G401.6 (cell line): ENCODE measurements around the gene NOL4L.

ENCODE experiments used
- FAIRE-seq: peaks from 2 replicates; lab custom pipeline; 2012; peaks lifted over from hg19 to GRCh38; lab: Jason Lieb, UNC

The NOL4L gene

DNA sequence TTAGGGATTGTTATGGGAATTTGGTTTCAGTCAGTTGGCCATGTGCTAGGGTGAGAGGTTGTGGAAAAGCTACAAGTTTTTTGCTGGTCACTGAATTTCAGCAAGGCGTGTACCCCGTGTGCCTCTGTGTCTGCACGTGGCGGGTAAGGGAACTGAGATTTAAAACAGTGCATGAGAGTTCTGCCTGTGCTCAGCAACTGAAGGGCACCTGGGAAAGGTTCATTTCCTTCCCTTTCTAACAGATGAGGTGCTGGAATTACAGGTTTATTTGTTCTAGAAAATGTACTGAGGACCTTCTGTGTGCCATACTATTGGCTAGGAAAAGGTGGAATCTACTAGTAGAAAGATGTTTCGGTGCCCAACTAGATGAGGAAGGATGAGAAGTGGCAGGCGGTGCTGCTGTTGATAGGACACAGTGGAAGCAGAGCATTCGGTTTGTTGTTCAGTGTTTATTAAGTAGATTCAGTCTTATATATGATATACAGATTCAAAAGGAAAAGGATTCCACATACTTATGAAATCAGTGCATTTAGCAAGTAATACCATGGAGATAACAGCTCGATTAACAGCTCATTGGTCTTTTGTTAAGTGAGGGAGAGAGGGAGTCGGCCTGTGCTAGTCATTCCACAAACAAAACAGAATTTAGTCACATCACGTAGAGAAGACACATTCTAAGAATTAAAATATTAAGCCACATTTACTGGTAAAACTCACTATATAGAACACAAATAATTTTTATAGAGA lies 142.3 kb downstream of the NOL4L start:
- FAIRE-seq = no peak

DNA sequence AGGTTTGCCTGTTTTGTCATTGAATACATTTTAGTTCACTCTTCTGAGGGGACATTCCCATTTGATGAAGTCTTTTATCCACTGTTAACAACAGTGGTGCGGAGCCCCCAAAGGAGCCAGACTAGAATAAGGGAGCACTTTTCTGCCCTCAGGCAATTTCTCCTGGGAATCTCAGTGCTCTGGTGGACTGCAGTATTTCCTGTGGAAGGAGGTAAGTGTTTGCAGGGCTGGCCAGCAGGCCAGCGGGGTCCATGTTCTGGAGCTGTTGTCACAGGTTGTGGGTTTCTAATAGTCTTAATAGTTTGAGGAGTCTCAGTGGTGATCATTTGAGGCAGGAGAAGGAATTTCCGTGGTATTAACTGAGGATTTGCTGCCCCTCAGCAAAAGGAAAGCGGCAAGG lies 143.5 kb downstream of the NOL4L start:
- FAIRE-seq = no peak

GRCh38 chr20:32440758-32441078 lies 144.4 kb downstream of the NOL4L start:
- FAIRE-seq = no peak

- FAIRE-seq = no peak
Measured at GRCh38 chr20:32440069-32440757, 144.9 kb downstream of the NOL4L start.

DNA sequence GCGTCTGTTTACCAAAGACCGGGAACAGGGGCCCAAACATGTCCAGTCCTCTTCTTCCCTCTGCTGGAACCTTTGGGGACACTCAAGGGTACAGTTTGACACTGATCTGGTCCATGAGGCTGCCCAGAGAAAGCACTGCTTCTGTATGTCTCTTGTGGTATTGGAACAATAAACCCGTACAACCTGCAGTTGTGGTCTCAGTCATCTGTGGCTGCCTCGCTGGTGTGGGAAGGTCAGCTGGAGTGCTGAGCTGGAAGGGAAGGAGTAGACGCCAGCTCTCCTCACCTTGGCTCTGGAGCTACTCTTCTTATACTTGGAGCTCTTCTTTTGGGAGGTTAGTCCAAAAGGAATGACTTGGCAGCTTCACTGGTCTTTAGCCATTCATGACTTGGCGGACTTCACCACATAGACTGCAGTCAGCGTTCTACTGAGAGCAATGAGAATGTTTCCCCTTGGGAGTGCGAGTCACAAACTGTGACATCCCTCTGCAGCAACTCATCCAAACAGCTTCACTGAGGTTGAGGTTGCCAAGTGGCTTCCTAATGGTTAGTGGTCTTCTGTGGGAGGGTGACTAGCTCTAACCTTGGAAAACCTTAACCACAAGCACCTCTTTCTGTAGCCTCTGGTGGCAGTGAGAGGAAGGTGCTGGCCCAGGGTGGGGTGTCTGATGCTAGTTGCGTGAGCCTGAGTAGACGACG lies 145.9 kb downstream of the NOL4L start:
- FAIRE-seq = no peak

DNA sequence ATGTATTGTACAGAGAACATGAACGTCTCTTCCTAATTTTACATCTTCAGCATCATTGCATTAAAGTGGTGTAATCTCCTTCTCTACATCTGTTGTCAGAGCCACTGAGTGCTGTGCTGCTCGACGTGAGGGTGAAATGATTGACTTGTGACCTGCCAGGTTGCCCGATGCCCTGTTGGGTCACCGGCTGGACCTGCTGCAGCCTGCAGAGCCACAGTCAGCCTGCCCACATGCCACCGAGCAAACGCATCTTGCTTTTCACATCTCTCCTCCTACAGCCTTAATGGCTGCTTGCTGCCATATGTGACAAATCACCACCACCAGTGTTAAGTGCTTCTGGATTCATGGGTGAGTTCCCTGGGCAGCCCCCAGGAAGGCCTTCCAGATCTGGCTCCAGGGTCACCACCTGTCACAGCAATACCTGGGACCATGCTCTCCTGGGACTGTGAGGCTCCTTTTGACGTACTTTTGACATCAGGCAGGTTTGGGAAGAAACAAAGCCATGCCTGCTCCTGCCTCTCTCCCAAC lies 146.7 kb downstream of the NOL4L start:
- no peak for FAIRE-seq

DNA sequence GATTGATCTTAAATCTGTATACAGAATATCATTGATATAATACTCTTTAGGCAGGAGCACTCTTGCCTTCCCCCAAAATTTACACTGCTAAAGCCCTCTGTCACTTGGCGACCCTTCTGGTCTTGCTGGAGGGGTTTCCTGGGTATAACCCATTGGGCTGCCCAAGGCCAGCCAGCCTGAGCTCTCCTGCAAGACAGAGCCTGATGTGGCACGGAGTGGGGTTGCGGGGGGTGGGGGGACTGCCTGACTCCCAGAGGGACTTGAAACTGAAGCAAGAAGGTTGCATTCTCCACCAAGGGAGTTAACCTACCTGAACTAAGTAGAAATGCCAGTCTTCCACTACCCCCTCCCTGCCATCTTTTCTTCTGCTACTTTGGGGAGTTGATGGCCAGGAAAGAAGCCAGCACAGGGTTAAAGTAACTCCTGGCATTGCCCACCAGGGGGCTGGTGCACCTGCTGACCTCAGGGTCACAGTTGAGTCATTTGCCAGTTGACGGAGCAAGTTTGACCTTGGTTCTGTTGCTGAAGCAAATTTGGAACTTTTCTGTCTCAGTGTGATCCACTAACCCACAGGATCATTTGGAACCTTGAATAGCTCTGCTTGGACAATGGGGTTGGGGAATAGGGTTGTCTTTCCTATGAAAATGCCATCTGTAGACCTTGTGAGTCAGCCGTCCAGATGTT lies 147.6 kb downstream of the NOL4L start:
- no peak for FAIRE-seq

DNA sequence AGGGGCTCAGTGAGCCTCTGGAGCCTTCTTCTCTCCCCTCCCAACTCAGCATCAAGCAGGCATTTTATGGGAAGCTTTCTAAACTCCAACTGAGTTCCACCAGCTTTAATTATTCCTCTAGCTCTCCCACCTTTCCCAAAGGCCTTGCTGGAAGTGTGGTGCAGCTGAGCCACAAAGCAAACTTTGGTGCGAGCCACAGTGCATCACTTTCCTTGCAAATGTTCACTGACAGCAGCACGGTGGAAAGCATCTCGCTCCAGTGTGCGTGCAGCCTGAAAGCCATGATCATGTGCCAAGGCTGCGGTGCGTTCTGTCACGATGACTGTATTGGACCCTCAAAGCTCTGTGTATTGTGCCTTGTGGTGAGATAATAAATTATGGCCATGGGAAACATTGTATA lies 148.2 kb downstream of the NOL4L start:
- FAIRE-seq = no peak

GRCh38 chr20:32436142-32436861 lies 148.8 kb downstream of the NOL4L start:
- FAIRE-seq = no peak

- FAIRE-seq = no peak
Measured at GRCh38 chr20:32435449-32436107, 149.6 kb downstream of the NOL4L start.

GRCh38 chr20:32434434-32434833 lies 150.7 kb downstream of the NOL4L start:
- FAIRE-seq = no peak

DNA sequence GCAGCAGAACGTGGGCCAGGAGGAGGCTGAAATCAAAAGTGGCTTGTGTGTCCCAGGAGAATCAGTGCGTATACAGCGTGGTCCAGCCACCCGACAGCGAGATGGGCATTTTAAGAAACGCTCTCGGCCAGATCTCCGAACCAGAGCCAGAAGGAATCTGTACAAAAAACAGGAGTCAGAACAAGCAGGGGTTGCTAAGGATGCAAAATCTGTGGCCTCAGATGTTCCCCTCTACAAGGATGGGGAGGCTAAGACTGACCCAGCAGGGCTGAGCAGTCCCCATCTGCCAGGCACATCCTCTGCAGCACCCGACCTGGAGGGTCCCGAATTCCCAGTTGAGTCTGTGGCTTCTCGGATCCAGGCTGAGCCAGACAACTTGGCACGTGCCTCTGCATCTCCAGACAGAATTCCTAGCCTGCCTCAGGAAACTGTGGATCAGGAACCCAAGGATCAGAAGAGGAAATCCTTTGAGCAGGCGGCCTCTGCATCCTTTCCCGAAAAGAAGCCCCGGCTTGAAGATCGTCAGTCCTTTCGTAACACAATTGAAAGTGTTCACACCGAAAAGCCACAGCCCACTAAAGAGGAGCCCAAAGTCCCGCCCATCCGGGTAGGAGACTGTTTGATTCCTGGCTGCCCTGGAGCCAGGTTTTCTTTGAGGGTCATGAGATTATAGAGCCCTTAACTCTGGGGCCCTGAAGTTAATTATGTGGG lies 151.7 kb downstream of the NOL4L start:
- FAIRE-seq = no peak

DNA sequence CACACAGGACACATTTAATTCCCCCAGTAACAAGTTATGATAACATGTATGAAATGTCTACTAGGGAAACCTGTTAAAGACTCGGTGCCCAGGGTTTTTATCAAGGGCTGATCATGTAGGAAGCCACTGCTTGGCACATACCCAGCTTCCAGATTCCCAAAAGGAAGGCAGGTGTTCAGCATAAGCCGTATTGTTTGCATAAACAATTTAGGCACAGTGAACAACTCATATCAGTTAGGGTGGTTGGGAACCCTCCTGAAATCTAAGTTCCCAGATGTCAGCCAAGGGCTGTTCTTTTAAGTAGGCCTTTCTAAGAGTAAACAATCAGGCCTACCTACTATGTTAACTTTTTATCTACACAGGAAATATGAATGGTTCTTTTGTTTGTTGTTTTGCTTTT lies 152.9 kb downstream of the NOL4L start:
- FAIRE-seq = no peak

DNA sequence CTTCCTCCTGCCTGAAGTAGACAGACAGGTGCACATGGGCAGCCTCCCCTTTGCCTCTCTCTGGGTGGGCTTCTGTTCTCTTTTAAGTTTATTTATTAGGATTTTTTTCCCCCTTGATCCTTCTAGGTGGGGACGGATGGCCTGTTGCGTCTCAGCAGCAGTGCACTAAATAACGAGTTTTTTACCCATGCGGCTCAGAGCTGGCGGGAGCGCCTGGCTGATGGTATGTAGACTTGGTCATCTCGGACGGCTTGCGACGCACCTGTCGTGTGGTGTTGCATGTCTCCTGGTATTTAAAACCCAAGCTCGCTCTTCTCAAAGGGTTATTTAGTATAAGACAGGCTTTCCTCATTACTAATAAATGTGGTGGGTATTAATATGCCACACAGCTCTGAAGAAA lies 153.7 kb downstream of the NOL4L start:
- FAIRE-seq = no peak

DNA sequence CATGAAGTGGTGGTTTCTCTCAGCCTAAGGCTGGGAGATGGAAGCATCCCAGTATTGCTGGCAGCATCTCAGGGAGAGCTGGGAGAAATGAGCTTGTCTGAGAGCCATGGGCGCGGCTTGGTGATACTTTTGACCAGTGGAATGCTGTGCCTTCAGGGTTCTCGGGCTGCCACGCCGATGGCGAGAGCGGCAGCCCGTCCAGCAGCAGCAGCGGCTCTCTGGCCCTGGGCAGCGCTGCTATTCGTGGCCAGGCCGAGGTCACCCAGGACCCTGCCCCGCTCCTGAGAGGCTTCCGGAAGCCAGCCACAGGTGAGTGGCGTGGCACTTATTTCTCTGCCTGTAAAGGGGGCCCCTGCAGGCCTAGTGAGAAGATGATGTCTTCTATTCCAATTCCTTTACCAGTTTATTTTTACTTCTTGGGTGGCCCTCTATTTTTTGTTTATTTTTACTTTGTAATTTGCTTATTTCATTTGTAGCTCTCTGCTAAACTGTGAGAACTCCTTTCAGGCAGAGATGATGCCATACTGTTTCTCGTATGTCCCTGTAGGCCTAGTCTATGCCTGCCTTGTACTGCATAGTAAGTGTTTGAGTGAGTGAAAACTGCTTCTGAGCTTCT lies 155.3 kb downstream of the NOL4L start:
- no peak for FAIRE-seq

DNA sequence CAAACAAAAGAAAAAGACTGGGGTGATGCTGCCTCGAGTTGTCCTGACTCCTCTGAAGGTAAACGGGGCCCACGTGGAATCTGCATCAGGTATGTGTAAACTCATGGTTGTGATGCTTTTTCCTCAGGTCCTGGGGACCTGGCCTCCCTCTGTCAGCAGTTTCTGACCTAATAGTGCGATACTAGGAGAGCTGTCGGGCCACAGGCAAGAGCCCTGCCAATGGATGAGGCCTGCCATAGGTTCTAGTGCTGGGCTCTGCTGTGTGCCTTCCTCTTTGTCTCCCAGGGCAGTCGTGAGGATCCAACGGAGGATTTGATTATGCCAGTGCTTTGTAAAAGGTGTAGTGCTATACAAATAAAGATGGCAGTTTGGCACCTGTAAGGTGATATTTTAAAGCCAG lies 155.8 kb downstream of the NOL4L start:
- no peak for FAIRE-seq

DNA sequence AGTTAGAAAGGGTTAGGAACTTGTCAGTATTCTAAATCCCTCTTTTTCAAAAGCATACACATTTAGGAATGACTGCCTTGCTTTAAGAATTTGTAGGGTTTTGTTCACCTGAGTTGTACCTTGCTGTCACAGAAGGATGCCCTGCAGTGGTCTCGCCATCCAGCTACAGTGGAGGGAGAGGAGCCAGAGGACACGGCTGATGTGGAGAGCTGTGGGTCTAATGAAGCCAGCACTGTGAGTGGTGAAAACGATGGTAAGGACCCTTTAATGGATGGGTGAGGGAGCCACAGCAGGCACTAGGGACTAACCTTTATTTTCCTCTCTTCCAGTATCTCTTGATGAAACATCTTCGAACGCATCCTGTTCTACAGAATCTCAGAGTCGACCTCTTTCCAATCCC lies 157.1 kb downstream of the NOL4L start:
- FAIRE-seq = no peak

DNA sequence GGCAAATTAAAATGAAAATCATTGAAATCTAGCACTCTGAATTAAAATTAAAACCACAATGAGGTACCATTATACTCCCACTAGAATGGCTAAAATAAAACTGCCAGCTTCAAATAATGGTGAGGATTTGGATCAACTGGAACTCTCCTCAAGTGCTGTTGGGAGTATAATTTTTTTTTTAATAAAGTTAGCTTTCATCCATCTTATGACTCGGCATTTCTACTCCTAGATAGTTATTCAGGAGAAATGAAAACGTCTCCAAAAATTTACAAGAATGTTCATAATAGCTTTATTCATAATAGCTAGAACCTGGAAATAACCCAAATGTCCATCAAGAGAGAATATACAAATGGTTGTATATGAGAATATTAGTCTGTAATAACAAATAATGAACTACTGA lies 163.8 kb downstream of the NOL4L start:
- no peak for FAIRE-seq

- no peak for FAIRE-seq
Measured at GRCh38 chr20:32418376-32418775, 166.8 kb downstream of the NOL4L start.

GRCh38 chr20:32416206-32416605 lies 168.9 kb downstream of the NOL4L start:
- no peak for FAIRE-seq
